Upper lobe of left lung (tissue), 4 donors: ENCODE measurements around the gene ZNF750.

ENCODE experiments used
- CTCF ChIP-seq, 6 experiments: fragments of 450-650 bp in 4 of 6; fragments of 200-600 bp in 2 of 6; sonication (generic) in 2 of 6; IDR thresholded peaks; one replicate each; pipeline ENCODE4 v1.5.1; 2016 to 2019; ENCODE audit warnings: antibody characterized with exemption in 6 of 6
- EP300 ChIP-seq, 4 donors: sonication (generic); formaldehyde crosslinking; IDR thresholded peaks; one replicate each; pipeline ENCODE4 v1.5.1; 2017; ENCODE audit warnings: antibody characterized with exemption in 4 of 4, control low read depth in 2 of 4
- POLR2A ChIP-seq, 4 donors: fragments of 450-650 bp; IDR thresholded peaks; one replicate each; pipeline ENCODE4 v1.5.1; 2016 to 2017; ENCODE audit warnings: antibody characterized with exemption in 4 of 4, mild to moderate bottlenecking in 2 of 4
- POLR2AphosphoS5 ChIP-seq, 2 donors: sonication (generic); formaldehyde crosslinking; IDR thresholded peaks; one replicate each; pipeline ENCODE4 v1.5.1; 2017; ENCODE audit warnings: antibody characterized with exemption in 2 of 2

- TF ChIP-seq CTCF (IDR thresholded peaks at IDR 0.05) (no peak), POLR2A (IDR thresholded peaks at IDR 0.05) (no peak), EP300 (IDR thresholded peaks at IDR 0.05) (no peak), POLR2AphosphoS5 (IDR thresholded peaks at IDR 0.05) (no peak)
Measured at GRCh38 chr17:82864713-82865248, 25.0 kb upstream of the ZNF750 start.
